ENCODE measurements around the gene CABLES2.

The CABLES2 gene

DNA sequence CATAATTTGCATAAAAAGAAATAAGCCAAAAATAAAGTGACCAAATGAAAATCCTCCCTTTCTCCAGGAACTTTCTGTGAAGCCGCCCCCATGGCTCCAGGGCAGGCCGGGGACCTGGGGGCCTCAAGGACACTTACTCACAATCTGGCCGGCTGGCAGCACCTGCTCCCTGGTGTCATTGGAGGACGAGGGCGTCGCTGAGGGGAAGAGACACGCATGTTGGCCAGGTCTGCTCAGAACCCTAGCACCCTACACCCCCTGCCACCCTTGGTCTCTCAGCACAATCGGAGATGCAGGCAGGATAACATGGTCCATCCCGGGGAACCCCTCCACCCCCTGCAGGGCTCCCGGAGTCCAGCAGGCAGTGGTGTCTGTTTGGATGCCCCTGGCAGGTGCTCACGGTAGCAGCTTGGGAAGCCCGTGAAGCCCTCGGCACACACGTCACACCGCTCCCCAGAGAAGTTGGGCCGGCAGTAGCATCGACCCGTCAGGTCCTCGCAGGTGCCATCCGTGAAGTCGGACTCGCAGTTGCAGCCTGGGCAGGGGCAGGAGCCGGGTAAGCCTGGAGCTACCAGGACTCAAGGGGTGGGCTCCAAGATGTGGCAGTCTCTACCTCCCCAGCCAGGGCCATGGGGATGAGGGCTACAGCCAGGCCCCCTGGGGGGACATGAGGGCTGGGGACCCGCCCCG, 61.3 kb downstream of the CABLES2 start:
- no peaks in the 10 kb centered on the region for H4K20me1 ChIP-seq (ENCODE audit: insufficient read depth, low read length, poor library complexity, severe bottlenecking)
- TF ChIP-seq EZH2phosphoT487 (IDR thresholded peaks at IDR 0.05; ENCODE audit: borderline replicate concordance), result no peak
- no peaks in the 10 kb centered on the region for H3K27me3 ChIP-seq (ENCODE audit: insufficient read depth, low read length, poor library complexity, severe bottlenecking)
- no peaks in the 10 kb centered on the region for H3K9me2 ChIP-seq (replicated peaks; ENCODE audit: low read depth, low read length)
- no peaks in the 10 kb centered on the region for H3K36me3 ChIP-seq (ENCODE audit: insufficient read depth, low read length)
- H3K79me2 ChIP-seq (ENCODE audit: insufficient read depth, low read length), result no peaks in the 10 kb centered on the region
- H3K9me3 ChIP-seq (ENCODE audit: insufficient read depth, low read depth, low read length), result no peaks in the 10 kb centered on the region
- H2AFZ ChIP-seq (ENCODE audit: low read length), result no peak overlapping the region
- no peak overlapping the region for H3K9ac ChIP-seq (ENCODE audit: low read depth, low read length, poor library complexity, severe bottlenecking)
- no peak overlapping the region for H3K4me3 ChIP-seq (ENCODE audit: low read length, poor library complexity, severe bottlenecking)
- H3K4me1 ChIP-seq (ENCODE audit: insufficient read depth, low read length, poor library complexity, severe bottlenecking), result no peaks in the 10 kb centered on the region
- H3F3A ChIP-seq (ENCODE audit: low read depth), result no peaks in the 10 kb centered on the region
- H3K4me2 ChIP-seq (ENCODE audit: low read depth, low read length, poor library complexity, severe bottlenecking), result no peak overlapping the region

DNA sequence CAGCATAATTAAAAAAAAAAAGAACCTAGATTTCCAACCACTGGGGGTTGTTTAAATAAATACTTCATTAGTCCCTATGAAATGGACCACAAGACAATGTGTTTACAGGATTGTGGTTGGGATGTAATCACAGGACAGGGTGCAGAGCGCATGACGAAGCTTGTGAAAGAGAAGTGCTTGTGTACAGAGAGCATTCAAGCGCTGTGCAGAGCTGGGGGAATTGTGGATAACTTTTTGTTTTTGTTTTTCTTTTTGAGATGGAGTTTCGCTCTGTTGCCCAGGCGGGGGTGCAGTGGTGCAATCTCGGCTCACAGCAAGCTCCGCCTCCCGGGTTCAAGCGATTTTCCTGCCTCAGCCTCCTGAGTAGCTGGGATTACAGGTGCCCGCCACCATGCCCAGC, 62.3 kb downstream of the CABLES2 start:
- H3K9me2 ChIP-seq (replicated peaks; ENCODE audit: low read depth, low read length), result no peaks in the 10 kb centered on the region
- no peaks in the 10 kb centered on the region for H4K20me1 ChIP-seq (ENCODE audit: insufficient read depth, low read length, poor library complexity, severe bottlenecking)
- no peak overlapping the region for H3K4me2 ChIP-seq (ENCODE audit: low read depth, low read length, poor library complexity, severe bottlenecking)
- no peak overlapping the region for H3K4me3 ChIP-seq (ENCODE audit: low read length, poor library complexity, severe bottlenecking)
- no peaks in the 10 kb centered on the region for H3K79me2 ChIP-seq (ENCODE audit: insufficient read depth, low read length)
- H2AFZ ChIP-seq (ENCODE audit: low read length), result no peak overlapping the region
- TF ChIP-seq, protein P1, sequence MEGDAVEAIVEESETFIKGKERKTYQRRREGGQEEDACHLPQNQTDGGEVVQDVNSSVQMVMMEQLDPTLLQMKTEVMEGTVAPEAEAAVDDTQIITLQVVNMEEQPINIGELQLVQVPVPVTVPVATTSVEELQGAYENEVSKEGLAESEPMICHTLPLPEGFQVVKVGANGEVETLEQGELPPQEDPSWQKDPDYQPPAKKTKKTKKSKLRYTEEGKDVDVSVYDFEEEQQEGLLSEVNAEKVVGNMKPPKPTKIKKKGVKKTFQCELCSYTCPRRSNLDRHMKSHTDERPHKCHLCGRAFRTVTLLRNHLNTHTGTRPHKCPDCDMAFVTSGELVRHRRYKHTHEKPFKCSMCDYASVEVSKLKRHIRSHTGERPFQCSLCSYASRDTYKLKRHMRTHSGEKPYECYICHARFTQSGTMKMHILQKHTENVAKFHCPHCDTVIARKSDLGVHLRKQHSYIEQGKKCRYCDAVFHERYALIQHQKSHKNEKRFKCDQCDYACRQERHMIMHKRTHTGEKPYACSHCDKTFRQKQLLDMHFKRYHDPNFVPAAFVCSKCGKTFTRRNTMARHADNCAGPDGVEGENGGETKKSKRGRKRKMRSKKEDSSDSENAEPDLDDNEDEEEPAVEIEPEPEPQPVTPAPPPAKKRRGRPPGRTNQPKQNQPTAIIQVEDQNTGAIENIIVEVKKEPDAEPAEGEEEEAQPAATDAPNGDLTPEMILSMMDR (conservative IDR thresholded peaks at IDR 0.05; ENCODE audit: low read length), result no peak
- TF ChIP-seq EZH2phosphoT487 (IDR thresholded peaks at IDR 0.05; ENCODE audit: borderline replicate concordance), result no peak
- no peaks in the 10 kb centered on the region for H3K27me3 ChIP-seq (ENCODE audit: insufficient read depth, low read length, poor library complexity, severe bottlenecking)
- H3K4me1 ChIP-seq (ENCODE audit: insufficient read depth, low read length, poor library complexity, severe bottlenecking), result no peaks in the 10 kb centered on the region
- H3K36me3 ChIP-seq (ENCODE audit: insufficient read depth, low read length), result no peaks in the 10 kb centered on the region
- no peak overlapping the region for H3K9ac ChIP-seq (ENCODE audit: low read depth, low read length, poor library complexity, severe bottlenecking)
- H3F3A ChIP-seq (ENCODE audit: low read depth), result no peaks in the 10 kb centered on the region
- H3K9me3 ChIP-seq (ENCODE audit: insufficient read depth, low read depth, low read length), result no peaks in the 10 kb centered on the region

DNA sequence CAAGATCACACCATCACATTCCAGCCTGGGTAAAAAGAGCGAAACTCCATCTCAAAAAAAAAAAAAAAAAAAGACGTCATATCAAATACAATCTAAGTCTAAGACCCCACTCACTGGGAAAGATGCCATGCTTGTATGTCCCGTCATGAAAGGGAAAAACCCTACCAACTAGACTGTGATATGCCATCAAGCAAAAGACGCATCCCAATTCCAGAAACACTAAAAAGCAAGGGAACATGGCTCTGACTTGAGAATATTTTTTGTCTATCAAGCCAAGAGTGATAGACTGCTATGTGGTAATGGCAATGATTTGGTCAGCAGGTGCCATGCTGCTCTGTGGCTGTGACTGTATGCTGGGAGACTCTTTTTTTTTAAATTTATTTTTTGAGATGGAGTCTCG, 63.0 kb downstream of the CABLES2 start:
- no peaks in the 10 kb centered on the region for H3K36me3 ChIP-seq (ENCODE audit: insufficient read depth, low read length)
- H3K9ac ChIP-seq (ENCODE audit: low read depth, low read length, poor library complexity, severe bottlenecking), result no peak overlapping the region
- H3K9me3 ChIP-seq (ENCODE audit: insufficient read depth, low read depth, low read length), result no peaks in the 10 kb centered on the region

More for the DNA sequence above, 63.0 kb downstream of the CABLES2 start:
- H4K20me1 ChIP-seq (ENCODE audit: insufficient read depth, low read length, poor library complexity, severe bottlenecking), result no peaks in the 10 kb centered on the region
- no peak for TF ChIP-seq EZH2phosphoT487 (IDR thresholded peaks at IDR 0.05; ENCODE audit: borderline replicate concordance)
- TF ChIP-seq, protein P1 (conservative IDR thresholded peaks at IDR 0.05; ENCODE audit: low read length), result no peak
- H2AFZ ChIP-seq (ENCODE audit: low read length), result no peak overlapping the region
- H3K79me2 ChIP-seq (ENCODE audit: insufficient read depth, low read length), result no peaks in the 10 kb centered on the region
- H3K4me1 ChIP-seq (ENCODE audit: insufficient read depth, low read length, poor library complexity, severe bottlenecking), result no peaks in the 10 kb centered on the region
- no peak overlapping the region for H3K4me3 ChIP-seq (ENCODE audit: low read length, poor library complexity, severe bottlenecking)
- H3K27me3 ChIP-seq (ENCODE audit: insufficient read depth, low read length, poor library complexity, severe bottlenecking), result no peaks in the 10 kb centered on the region
- H3K9me2 ChIP-seq (replicated peaks; ENCODE audit: low read depth, low read length), result no peaks in the 10 kb centered on the region
- H3K4me2 ChIP-seq (ENCODE audit: low read depth, low read length, poor library complexity, severe bottlenecking), result no peak overlapping the region
- H3F3A ChIP-seq (ENCODE audit: low read depth), result no peaks in the 10 kb centered on the region
